Endothelial cell of umbilical vein (primary cell): ENCODE measurements around the gene SPATA2L. TPM values are rescaled to one million over a fixed set of nuclear protein-coding genes. Genes with fewer than 3 reads are reported as not detected.

Experiments used
- BruUV-seq: library from RNA; stranded (reverse); fragments of 400-500 nt; replicated peaks from 2 replicates; lab custom pipeline; 2021; lab: Mats Ljungman, UMichigan
- CTCF ChIA-PET: fragments of 300-600, 350-600 bp; sonication (Branson Sonifier 250); formaldehyde crosslinking; loops from one replicate; lab custom pipeline; 2021; ENCODE audit warnings: antibody characterized with exemption, inconsistent platforms; lab: Charles Lee
- POLR2A ChIA-PET: fragments of 300-600, 350-600 bp; sonication (Branson Sonifier 250); formaldehyde crosslinking; loops from one replicate; lab custom pipeline; 2021; ENCODE audit warnings: antibody characterized with exemption, inconsistent platforms; lab: Charles Lee
- DNase-seq: peaks from one replicate; pipeline ENCODE4 v3.0.0-alpha.2; 2011; ENCODE audit warnings: low read depth, low spot score
- FAIRE-seq: peaks from 2 replicates; lab custom pipeline; 2011; peaks lifted over from hg19 to GRCh38; lab: Jason Lieb, UNC
- H2AFZ ChIP-seq: 2 replicates; pipeline ENCODE4 v1.6.0; 2012; ENCODE audit warnings: low read depth, low read length, control low read depth, inconsistent platforms
- H3K27ac ChIP-seq: 2 replicates; pipeline ENCODE4 v1.5.1; 2011; ENCODE audit warnings: low read depth, mild to moderate bottlenecking, control low read depth, low read length, moderate library complexity; ENCODE audit not compliant: insufficient read depth
- H3K27me3 ChIP-seq, 2 experiments: 2 replicates each; pipeline versions ENCODE4 v1.6.0 to v1.6.1; 2011; ENCODE audit warnings: low read length in 2 of 2, mixed read lengths in 1 of 2; ENCODE audit not compliant: control insufficient read depth in 2 of 2, insufficient read depth in 2 of 2
- H3K36me3 ChIP-seq, 2 experiments: 2 replicates in 1 of 2; 3 replicates in 1 of 2; pipeline ENCODE4 v1.5.1; 2011; ENCODE audit warnings: low read length in 2 of 2, mild to moderate bottlenecking in 1 of 2, moderate library complexity in 1 of 2; ENCODE audit not compliant: control insufficient read depth in 2 of 2, insufficient read depth in 2 of 2; ENCODE audit errors: extremely low read depth in 1 of 2
- H3K4me1 ChIP-seq: 3 replicates; pipeline ENCODE4 v1.5.1; 2011; ENCODE audit warnings: mild to moderate bottlenecking, low read length; ENCODE audit not compliant: control insufficient read depth, insufficient read depth; ENCODE audit errors: extremely low read depth
- H3K4me2 ChIP-seq: 2 replicates; pipeline ENCODE4 v1.6.1; 2011; ENCODE audit warnings: low read length, control low read depth, mixed read lengths; ENCODE audit not compliant: insufficient read depth
- H3K4me3 ChIP-seq, 3 experiments: fragments of 200-600 bp in 1 of 3; sonication (generic), shearing (Covaris generic) in 1 of 3; replicated peaks in 1 of 3; 2 replicates each; pipeline ENCODE4 v1.5.1; 2011 to 2016; ENCODE audit warnings: control low read depth in 3 of 3, low read length in 3 of 3, mild to moderate bottlenecking in 2 of 3, inconsistent platforms in 1 of 3, low read depth in 1 of 3, moderate library complexity in 1 of 3; ENCODE audit not compliant: insufficient read depth in 1 of 3
- H3K79me2 ChIP-seq: 2 replicates; pipeline ENCODE4 v1.6.0; 2012; ENCODE audit warnings: low read length, inconsistent platforms; ENCODE audit not compliant: control insufficient read depth, insufficient read depth
- H3K9ac ChIP-seq: replicated peaks from 2 replicates; pipeline ENCODE3; 2011; ENCODE audit warnings: low read length, control low read depth; ENCODE audit not compliant: insufficient read depth; ENCODE audit errors: extremely low read depth
- H3K9me1 ChIP-seq: replicated peaks from 3 replicates; pipeline ENCODE4 v1.6.0; 2011; ENCODE audit warnings: mild to moderate bottlenecking, low read length; ENCODE audit not compliant: control insufficient read depth, insufficient read depth; ENCODE audit errors: extremely low read depth
- H3K9me3 ChIP-seq: replicated peaks from 2 replicates; pipeline ENCODE4 v1.5.1; 2012; ENCODE audit warnings: low read length, inconsistent platforms; ENCODE audit not compliant: control insufficient read depth, insufficient read depth
- H4K20me1 ChIP-seq: replicated peaks from 2 replicates; pipeline ENCODE3; 2011; ENCODE audit warnings: mild to moderate bottlenecking, low read length; ENCODE audit not compliant: control insufficient read depth, insufficient read depth; ENCODE audit errors: extremely low read depth
- EZH2 ChIP-seq: IDR thresholded peaks from 2 replicates; pipeline ENCODE4 v1.6.1; 2012; ENCODE audit warnings: borderline replicate concordance, low read depth, mild to moderate bottlenecking, moderate library complexity, low read length, inconsistent platforms; ENCODE audit not compliant: severe bottlenecking
- FOS ChIP-seq: IDR thresholded peaks from 2 replicates; pipeline ENCODE4 v1.6.1; 2011; ENCODE audit warnings: mild to moderate bottlenecking, low read length, moderate library complexity, borderline replicate concordance; ENCODE audit not compliant: insufficient read depth
- GATA2 ChIP-seq: IDR thresholded peaks from 2 replicates; pipeline ENCODE4 v1.7.0; 2011; ENCODE audit warnings: low read depth, mild to moderate bottlenecking, moderate library complexity, mixed read lengths, low read length; ENCODE audit not compliant: insufficient read length, insufficient read depth
- JUN ChIP-seq: IDR thresholded peaks from 2 replicates; pipeline ENCODE4 v1.6.1; 2011; ENCODE audit warnings: borderline replicate concordance, low read depth; ENCODE audit not compliant: insufficient read length, insufficient read depth
- MYC ChIP-seq: IDR thresholded peaks from one replicate; pipeline ENCODE4 v1.6.1; 2011; ENCODE audit warnings: mild to moderate bottlenecking, low read depth, low read length
- POLR2A ChIP-seq: IDR thresholded peaks from 2 replicates; pipeline ENCODE4 v1.6.1; 2012; ENCODE audit warnings: low read depth, mild to moderate bottlenecking, control low read depth, low read length
- POLR2AphosphoS5 ChIP-seq: IDR thresholded peaks from 2 replicates; pipeline ENCODE4 v1.6.1; 2012; ENCODE audit warnings: low read depth, mild to moderate bottlenecking, control low read depth, low read length, moderate library complexity; ENCODE audit not compliant: insufficient read depth
- dilution Hi-C: fragments of 300-500 bp; cut with MboI; formaldehyde crosslinking; loops from one replicate; pipeline ENCODE4 v1.15.0; 2019; ENCODE audit warnings: low sequenced_read_pairs; ENCODE audit not compliant: extremely low pct_ligation_motif_present
- intact Hi-C: fragments of 100-400 bp; cut with micrococcal nuclease; formaldehyde crosslinking; loops from one replicate; pipeline ENCODE4 v1.10.0; 2022
- polyA plus RNA-seq, 4 experiments: library from polyadenylated mRNA; depleted of rRNA in 3 of 4; stranded (reverse) in 3 of 4; unstranded in 1 of 4; fragments of >200 nt; gene quantifications; 2 replicates each; pipeline versions ENCODE4 v1.2.1 to v1.2.3, GENCODE V29; 2011 to 2012; ENCODE audit warnings: missing spikeins in 1 of 4
- total RNA-seq: library from RNA; stranded (reverse); gene quantifications from 2 replicates; pipeline ENCODE4 v1.2.3, GENCODE V29; 2021
- TF ChIP-seq, protein P1 (sequence below), 2 donors: IDR thresholded peaks; 1 replicate in 1 of 2; 2 replicates in 1 of 2; pipeline ENCODE4 v1.5.1; 2011; ENCODE audit warnings: low read length in 2 of 2, mild to moderate bottlenecking in 2 of 2, moderate library complexity in 2 of 2, control low read depth in 1 of 2, inconsistent platforms in 1 of 2, low read depth in 1 of 2; ENCODE audit not compliant: insufficient read depth in 1 of 2; ENCODE audit errors: extremely low read depth in 1 of 2
- TF ChIP-seq, protein P2 (sequence below): IDR thresholded peaks from 2 replicates; pipeline ENCODE4 v1.6.1; 2011; ENCODE audit not compliant: insufficient read depth, insufficient read length

The SPATA2L gene
- total and polyA plus RNA-seq, 2 donors (not counting 3 experiments of a cell fraction or from before 2014, with no cell fraction given), result 7.3 to 7.4 TPM

DNA sequence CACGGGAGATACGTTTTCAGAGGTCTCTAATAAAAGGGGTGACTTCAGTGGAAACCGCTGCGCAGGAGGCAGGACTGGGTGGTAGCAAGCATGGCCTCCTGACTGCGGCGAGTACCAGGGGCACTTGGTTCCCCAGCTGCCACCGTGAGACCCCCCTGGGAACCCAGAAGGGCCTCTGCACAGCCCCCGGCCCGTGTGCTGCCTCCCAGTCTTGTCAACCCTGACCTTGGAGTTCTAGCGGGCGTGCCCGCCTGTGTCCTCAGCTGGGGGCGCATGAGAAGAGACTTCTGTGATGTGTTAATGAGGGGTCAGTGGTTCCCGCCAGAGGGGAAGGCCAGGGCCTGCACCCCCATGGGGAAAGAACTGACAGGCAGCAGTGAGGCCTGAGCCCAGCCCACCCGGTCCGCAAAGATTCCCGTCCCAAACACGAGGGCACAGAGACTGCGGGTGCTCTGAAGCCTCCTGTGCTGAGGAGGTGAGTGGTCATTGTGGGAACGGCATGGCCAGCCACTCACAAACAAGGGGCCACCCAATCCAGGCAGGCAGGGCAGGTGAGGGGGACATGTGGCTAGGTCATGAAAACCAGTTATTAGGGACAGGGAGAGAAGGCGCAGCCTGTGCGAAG is 29.2 kb upstream of the SPATA2L start:
- TF ChIP-seq POLR2A (no peak), GATA2 (no peak)
- H2AFZ ChIP-seq, result no peak overlapping the region
- H3K36me3 ChIP-seq, result peaks cover 10 to 50% of the 10 kb centered on the region in 2 experiments
- no peaks in the 10 kb centered on the region for H3K4me1 ChIP-seq
- H4K20me1 ChIP-seq, result no peaks in the 10 kb centered on the region
- no peaks in the 10 kb centered on the region for H3K9me3 ChIP-seq
- dilution Hi-C loops (no loop called here), intact Hi-C loops (no loop called here)
- BruUV-seq, result no TSS peak
- no peak overlapping the region for H3K27ac ChIP-seq
- no peak for FAIRE-seq
- no peaks in the 10 kb centered on the region for H3K9me1 ChIP-seq
- H3K9ac ChIP-seq, result no peak overlapping the region
- H3K4me2 ChIP-seq, result no peak overlapping the region
- no peak overlapping the region for H3K4me3 ChIP-seq
- no peaks in the 10 kb centered on the region for H3K27me3 ChIP-seq
- no peak for DNase-seq
- ChIA-PET POLR2A (no interaction called here), CTCF (no interaction called here)
- H3K79me2 ChIP-seq, result peaks cover 7% of the 10 kb centered on the region

DNA sequence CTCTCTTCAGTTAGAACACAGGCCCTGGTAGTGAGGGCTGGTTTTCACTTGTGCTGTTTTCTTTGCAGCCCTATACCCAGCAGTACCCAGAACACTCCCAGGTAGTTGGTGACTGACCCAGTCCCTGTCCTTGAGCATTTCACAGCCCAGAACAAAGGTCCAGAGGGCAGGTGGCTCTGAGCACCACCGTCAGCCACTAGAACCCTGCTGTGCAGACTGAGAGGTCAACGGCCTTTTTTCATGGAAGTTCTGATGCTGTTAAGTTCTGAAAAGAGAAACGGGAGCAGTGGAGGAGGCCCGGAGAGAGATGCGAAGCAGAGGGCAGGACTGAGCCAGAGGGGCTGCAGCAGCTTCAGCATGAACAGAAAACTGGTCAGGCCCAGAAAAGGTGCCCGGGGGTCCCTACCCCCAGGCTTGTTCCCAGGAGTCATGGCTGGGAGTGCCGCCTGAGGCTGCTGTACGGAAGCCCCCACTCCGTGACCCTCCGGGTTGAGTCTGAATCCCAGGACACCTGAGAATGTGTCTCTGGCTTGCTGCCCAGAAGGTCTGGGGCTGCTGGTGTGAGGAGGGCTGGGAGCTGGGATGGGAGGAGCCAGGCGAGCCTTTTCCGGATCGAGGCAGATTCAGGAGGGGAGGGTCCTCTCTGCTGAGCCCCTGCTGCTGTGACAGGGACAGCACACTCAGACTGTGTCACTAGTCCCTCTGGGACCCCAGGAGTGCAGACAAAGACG is 28.5 kb upstream of the SPATA2L start:
- Histone ChIP-seq H4K20me1 (no peaks in the 10 kb centered on the region), H3K9ac (no peak overlapping the region), H3K27ac (no peak overlapping the region), H3K4me3 (no peak overlapping the region), H2AFZ (no peak overlapping the region), H3K9me3 (no peaks in the 10 kb centered on the region), H3K4me2 (no peak overlapping the region), H3K9me1 (no peaks in the 10 kb centered on the region), H3K27me3 (no peaks in the 10 kb centered on the region), H3K36me3 (peaks cover 10 to 48% of the 10 kb centered on the region in 2 experiments), H3K79me2 (peaks cover 12% of the 10 kb centered on the region), H3K4me1 (no peaks in the 10 kb centered on the region)
- no TSS peak for BruUV-seq
- TF ChIP-seq JUN (no peak), GATA2 (no peak), MYC (no peak), FOS (no peak), POLR2AphosphoS5 (no peak), EZH2 (no peak), POLR2A (no peak)
- TF ChIP-seq, protein P1, sequence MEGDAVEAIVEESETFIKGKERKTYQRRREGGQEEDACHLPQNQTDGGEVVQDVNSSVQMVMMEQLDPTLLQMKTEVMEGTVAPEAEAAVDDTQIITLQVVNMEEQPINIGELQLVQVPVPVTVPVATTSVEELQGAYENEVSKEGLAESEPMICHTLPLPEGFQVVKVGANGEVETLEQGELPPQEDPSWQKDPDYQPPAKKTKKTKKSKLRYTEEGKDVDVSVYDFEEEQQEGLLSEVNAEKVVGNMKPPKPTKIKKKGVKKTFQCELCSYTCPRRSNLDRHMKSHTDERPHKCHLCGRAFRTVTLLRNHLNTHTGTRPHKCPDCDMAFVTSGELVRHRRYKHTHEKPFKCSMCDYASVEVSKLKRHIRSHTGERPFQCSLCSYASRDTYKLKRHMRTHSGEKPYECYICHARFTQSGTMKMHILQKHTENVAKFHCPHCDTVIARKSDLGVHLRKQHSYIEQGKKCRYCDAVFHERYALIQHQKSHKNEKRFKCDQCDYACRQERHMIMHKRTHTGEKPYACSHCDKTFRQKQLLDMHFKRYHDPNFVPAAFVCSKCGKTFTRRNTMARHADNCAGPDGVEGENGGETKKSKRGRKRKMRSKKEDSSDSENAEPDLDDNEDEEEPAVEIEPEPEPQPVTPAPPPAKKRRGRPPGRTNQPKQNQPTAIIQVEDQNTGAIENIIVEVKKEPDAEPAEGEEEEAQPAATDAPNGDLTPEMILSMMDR (IDR thresholded peaks at IDR 0.05; ENCODE audit: extremely low read depth in 1 of 2, insufficient read depth in 1 of 2, low read depth in 1 of 2, low read length in 2 of 2), result no peak
- TF ChIP-seq, protein P2, sequence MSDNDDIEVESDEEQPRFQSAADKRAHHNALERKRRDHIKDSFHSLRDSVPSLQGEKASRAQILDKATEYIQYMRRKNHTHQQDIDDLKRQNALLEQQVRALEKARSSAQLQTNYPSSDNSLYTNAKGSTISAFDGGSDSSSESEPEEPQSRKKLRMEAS, result no peak
- DNase-seq (no peak), FAIRE-seq (no peak)
- ChIA-PET CTCF (no interaction called here), POLR2A (no interaction called here)
- intact Hi-C loops, result loop anchor here (10.0 kb wide), 1 partner anchor 155 kb away; the partner anchor contains the start of gene CPNE7
- dilution Hi-C loops, result no loop called here
